Peyer's patch (tissue), 4 donors: ENCODE results near the gene ABTB1. TPM values are rescaled to one million over a fixed set of nuclear protein-coding genes. Genes with fewer than 3 reads are reported as not detected.
A peak's percentile ranks its signal among the peaks of the same experiment; 100 is the strongest.

Source experiments
- DNase-seq, 3 donors: peaks; one replicate each; pipeline ENCODE4 v3.0.0-alpha.2; 2017 to 2019
- H3K27ac ChIP-seq, 4 donors: fragments of 200-600 bp; sonication (generic); one replicate each; pipeline ENCODE4 v1.5.1; 2016 to 2019
- H3K27me3 ChIP-seq, 2 donors: fragments of 200-600 bp; sonication (generic); one replicate each; pipeline ENCODE4 v1.5.1; 2019
- H3K36me3 ChIP-seq, 3 donors: fragments of 200-600 bp; sonication (generic); one replicate each; pipeline ENCODE4 v1.5.1; 2016 to 2019
- H3K4me1 ChIP-seq, 4 donors: fragments of 200-600 bp; sonication (generic); one replicate each; pipeline ENCODE4 v1.5.1; 2016 to 2019
- H3K4me3 ChIP-seq, 4 donors: fragments of 200-600 bp; sonication (generic); 1 replicate in 3 of 4; 2 replicates in 1 of 4; pipeline ENCODE4 v1.5.1; 2016 to 2019; ENCODE audit warnings: mild to moderate bottlenecking in 1 of 4
- H3K9me3 ChIP-seq, 4 donors: fragments of 200-600 bp; sonication (generic); one replicate each; pipeline ENCODE4 v1.5.1; 2016 to 2019; ENCODE audit warnings: mild to moderate bottlenecking in 1 of 4
- CTCF ChIP-seq, 6 experiments: fragments of 450-650 bp in 4 of 6; fragments of 200-600 bp in 2 of 6; sonication (generic) in 1 of 6; IDR thresholded peaks; one replicate each; pipeline ENCODE4 v1.5.1; 2017 to 2019; ENCODE audit warnings: antibody characterized with exemption in 6 of 6, mild to moderate bottlenecking in 3 of 6, moderate library complexity in 1 of 6
- POLR2A ChIP-seq, 2 donors: fragments of 450-650 bp; IDR thresholded peaks; one replicate each; pipeline ENCODE4 v1.5.1; 2017; ENCODE audit warnings: antibody characterized with exemption in 2 of 2, mild to moderate bottlenecking in 2 of 2, moderate library complexity in 2 of 2
- total RNA-seq, 4 donors: library from RNA; depleted of rRNA; stranded (reverse); fragments of >200 nt; gene quantifications; one replicate each; pipeline ENCODE4 v1.1.0, GENCODE V29; 2016

ABTB1 gene
- total RNA-seq, 4 donors from 2014 or later = 38.5 to 80.0 (median 57.1) TPM

GRCh38 chr3:127685708-127686511 is 13.2 kb downstream of the ABTB1 start:
- Histone ChIP-seq H3K4me3 (no peak overlapping the region), H3K36me3 (peaks cover 0 to 4% (median 0%) of the 10 kb centered on the region in 3 donors), H3K27ac (no peak overlapping the region), H3K4me1 (peaks cover 0 to 7% (median 0%) of the 10 kb centered on the region in 4 donors), H3K9me3 (no peaks in the 10 kb centered on the region), H3K27me3 (no peaks in the 10 kb centered on the region)
- no peak for DNase-seq
- no peak for TF ChIP-seq POLR2A (IDR thresholded peaks at IDR 0.05)
- TF ChIP-seq CTCF (IDR thresholded peaks at IDR 0.05) = no peak

GRCh38 chr3:127686512-127686894 is 13.8 kb downstream of the ABTB1 start:
- Histone ChIP-seq H3K4me3 (no peak overlapping the region), H3K4me1 (peaks cover 0 to 7% (median 0%) of the 10 kb centered on the region in 4 donors), H3K36me3 (peaks cover 0 to 7% (median 0%) of the 10 kb centered on the region in 3 donors), H3K27ac (no peak overlapping the region), H3K9me3 (no peaks in the 10 kb centered on the region), H3K27me3 (no peaks in the 10 kb centered on the region)
- TF ChIP-seq CTCF (IDR thresholded peaks at IDR 0.05) (no peak), POLR2A (IDR thresholded peaks at IDR 0.05) (no peak)
- no peak for DNase-seq

GRCh38 chr3:127687228-127687737 is 14.5 kb downstream of the ABTB1 start:
- TF ChIP-seq POLR2A (IDR thresholded peaks at IDR 0.05) (no peak), CTCF (IDR thresholded peaks at IDR 0.05) (no peak)
- H3K36me3 ChIP-seq = peaks cover 0 to 13% (median 0%) of the 10 kb centered on the region in 3 donors
- DNase-seq = no peak
- no peaks in the 10 kb centered on the region for H3K27me3 ChIP-seq
- H3K27ac ChIP-seq = no peak overlapping the region
- H3K4me1 ChIP-seq = peaks cover 0 to 7% (median 0%) of the 10 kb centered on the region in 4 donors
- H3K9me3 ChIP-seq = no peaks in the 10 kb centered on the region
- H3K4me3 ChIP-seq = no peak overlapping the region

GRCh38 chr3:127688022-127688415 is 15.3 kb downstream of the ABTB1 start:
- Histone ChIP-seq H3K4me1 (peaks cover 0 to 7% (median 0%) of the 10 kb centered on the region in 4 donors), H3K9me3 (no peaks in the 10 kb centered on the region), H3K27me3 (no peaks in the 10 kb centered on the region), H3K4me3 (no peak overlapping the region), H3K27ac (peak overlapping the region in 1 of 4 donors; percentile 15), H3K36me3 (peaks cover 0 to 20% (median 0%) of the 10 kb centered on the region in 3 donors)
- TF ChIP-seq POLR2A (IDR thresholded peaks at IDR 0.05) (no peak), CTCF (IDR thresholded peaks at IDR 0.05) (no peak)
- no peak for DNase-seq

- peaks cover 0 to 7% (median 0%) of the 10 kb centered on the region in 4 donors for H3K4me1 ChIP-seq
- no peak overlapping the region for H3K4me3 ChIP-seq
- peak in 2 of 3 donors; percentile 35 to 40 for DNase-seq
- H3K27ac ChIP-seq = peak overlapping the region in 1 of 4 donors; percentile 27
- peaks cover 0 to 26% (median 0%) of the 10 kb centered on the region in 3 donors for H3K36me3 ChIP-seq
- TF ChIP-seq POLR2A (IDR thresholded peaks at IDR 0.05) (no peak), CTCF (IDR thresholded peaks at IDR 0.05) (no peak)
- H3K27me3 ChIP-seq = no peaks in the 10 kb centered on the region
- no peaks in the 10 kb centered on the region for H3K9me3 ChIP-seq
Observed at GRCh38 chr3:127688416-127689265, 15.9 kb downstream of the ABTB1 start.
